GM21528 (cell line): Measurements from ENCODE around the gene LRRC56.

Source experiments
- ATAC-seq: cut with Tn5 transposase; IDR thresholded peaks from one replicate; pipeline ENCODE4 v1.9.1; 2021; ENCODE audit warnings: mild to moderate bottlenecking, moderate library complexity; ENCODE audit not compliant: unreplicated experiment, low FRiP score

Gene LRRC56

GRCh38 chr11:537622-538430, 499 bp downstream of the LRRC56 start:
- ATAC-seq, result no peak

- ATAC-seq, result no peak
Measured at GRCh38 chr11:538431-539051, 1.2 kb downstream of the LRRC56 start.

- ATAC-seq, result no peak
Measured at GRCh38 chr11:539971-540481, 2.7 kb downstream of the LRRC56 start.

DNA sequence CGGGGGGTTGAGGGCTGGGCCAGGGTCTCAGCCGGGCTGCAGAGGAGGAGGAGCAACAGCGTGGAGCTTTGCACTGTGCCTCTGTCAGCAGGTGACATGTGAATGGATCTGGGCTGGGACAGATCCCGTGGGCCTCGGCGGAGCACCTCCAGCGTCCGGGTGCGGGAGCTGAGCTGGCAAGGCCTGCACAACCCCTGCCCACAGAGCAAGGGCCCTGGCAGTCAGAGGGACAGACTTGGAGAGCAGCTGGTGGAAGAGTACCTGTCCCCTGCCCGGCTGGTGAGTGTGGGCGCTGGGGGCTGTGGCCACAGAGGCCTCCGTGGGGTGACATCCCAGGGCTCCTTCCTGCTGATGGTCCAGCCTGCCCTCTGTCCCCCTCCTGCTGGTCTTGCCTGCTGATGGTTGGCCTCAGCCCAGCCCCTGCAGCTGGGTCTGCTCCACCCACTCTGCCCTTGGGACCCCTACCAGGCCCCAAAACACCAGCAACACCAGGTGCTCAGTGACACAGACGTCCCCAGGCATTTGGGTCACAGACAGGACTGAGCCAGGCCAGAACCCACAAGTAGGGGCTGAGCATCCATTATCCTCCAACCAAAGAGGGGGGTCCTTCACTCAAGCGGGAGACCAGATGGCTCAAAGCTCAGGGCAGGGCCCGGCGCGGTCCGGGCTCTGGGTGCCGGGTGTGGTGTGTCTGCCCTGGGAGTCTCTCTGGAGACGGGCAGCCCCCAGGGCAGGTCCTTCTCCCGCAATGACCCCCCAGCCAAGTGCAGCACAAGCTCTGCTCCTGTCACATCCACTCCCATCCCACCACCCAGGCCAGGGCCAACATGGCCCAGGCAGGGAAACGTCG, 3.5 kb downstream of the LRRC56 start:
- ATAC-seq, result no peak

DNA sequence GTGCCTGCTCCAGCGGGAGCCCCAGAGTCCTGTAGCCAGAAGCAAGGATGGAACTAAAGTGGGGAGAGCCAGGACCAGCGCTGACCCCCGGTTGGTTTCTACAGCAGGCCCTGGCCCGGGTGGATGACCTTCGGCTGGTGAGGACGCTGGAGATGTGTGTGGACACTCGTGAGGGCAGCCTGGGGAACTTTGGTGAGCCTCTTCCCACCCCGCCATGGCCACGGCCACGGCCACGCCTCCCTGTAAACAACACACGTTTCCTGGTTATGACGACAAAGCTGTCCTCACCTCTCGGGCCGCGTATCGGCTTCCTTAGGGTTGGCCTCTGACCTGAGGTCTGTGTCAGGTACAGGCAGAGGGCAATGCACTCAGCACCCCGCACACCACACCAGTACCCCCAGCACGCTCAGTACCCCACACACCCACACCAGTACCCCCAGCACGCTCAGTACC, 4.1 kb downstream of the LRRC56 start:
- no peak for ATAC-seq

GRCh38 chr11:544817-545166, 7.5 kb downstream of the LRRC56 start:
- no peak for ATAC-seq

DNA sequence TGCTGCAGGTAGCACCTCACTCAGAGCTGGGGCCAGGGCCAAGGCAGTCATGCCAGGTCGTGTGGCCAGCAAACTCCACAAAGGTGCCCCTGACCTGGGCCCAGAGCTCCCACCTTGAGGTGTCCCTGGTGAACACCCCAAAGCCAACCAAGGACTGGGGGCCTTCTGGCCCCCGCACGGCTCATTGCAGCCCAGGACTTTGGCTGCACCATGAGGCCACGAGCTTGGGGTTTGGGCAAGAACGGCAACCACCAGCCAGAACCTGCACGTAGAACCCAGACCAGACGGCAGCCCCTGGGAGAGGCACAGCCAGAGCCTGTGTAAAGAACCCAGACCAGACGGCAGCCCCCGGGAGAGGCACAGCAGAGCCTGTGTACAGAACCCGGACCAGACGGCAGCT, 7.8 kb downstream of the LRRC56 start:
- ATAC-seq, result no peak

- no peak for ATAC-seq
Measured at GRCh38 chr11:548700-549603, 11.6 kb downstream of the LRRC56 start.

DNA sequence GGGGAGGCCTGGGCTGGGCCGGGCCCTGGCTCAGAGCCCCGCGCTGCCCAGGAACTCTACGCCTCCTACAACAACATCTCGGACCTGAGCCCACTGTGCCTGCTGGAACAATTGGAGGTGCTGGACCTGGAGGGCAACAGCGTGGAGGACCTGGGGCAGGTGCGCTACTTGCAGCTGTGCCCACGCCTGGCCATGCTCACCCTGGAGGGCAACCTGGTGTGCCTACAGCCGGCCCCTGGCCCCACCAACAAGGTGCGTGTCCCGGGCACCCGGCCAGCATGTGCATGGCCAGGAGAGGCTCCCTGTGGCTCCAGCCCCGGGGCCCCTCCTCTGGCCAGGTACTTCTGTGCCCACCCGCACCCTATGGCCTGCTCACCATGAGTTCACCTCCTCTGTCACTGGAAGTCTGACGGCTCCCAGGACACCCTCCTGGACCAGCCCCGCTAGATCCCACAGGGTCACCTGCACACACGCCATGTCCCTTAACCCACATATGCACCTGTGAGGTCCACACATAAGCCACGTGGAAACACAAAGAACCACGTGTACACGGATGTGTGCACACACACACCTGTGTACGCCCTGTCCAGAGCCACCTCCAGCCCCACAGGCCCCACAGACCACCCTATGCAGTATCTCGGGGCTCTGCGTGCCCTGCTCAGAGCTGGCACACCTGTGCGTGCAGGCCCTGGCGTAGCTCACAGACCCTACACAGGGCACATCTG, 12.9 kb downstream of the LRRC56 start:
- no peak for ATAC-seq

DNA sequence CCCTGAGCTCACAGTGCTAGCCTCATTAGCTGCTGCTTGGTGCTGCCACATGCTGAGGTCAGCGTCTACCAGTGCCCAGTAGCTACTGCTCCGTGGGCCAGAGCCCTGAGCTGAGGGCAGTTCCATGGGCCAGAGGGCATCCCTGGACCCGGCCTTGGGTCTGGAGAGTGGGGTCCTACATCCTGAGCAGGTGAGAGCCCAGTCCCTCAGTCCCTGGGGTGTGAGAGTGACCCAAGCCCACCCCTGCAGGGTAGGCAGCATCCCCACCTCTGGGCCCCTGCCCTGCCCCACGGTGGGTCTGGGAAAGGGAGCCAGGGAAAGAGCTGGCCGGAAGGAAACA, 13.4 kb downstream of the LRRC56 start:
- no peak for ATAC-seq

DNA sequence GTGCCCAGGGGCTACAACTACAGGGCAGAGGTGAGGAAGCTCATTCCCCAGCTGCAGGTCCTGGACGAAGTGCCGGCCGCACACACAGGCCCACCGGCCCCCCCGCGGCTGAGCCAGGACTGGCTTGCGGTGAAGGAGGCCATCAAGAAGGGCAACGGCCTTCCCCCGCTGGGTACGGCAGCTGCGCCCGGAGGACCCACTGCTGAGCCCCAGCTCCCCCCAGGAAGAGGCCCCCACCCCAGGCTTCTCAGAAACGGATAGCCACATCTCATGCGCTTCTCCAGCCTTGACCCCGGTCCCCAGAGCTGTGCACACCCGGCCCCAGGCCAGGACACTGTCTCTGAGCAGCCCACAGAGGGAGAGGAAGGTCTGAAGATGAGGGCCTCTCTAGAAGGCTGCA, 13.8 kb downstream of the LRRC56 start:
- ATAC-seq, result no peak

DNA sequence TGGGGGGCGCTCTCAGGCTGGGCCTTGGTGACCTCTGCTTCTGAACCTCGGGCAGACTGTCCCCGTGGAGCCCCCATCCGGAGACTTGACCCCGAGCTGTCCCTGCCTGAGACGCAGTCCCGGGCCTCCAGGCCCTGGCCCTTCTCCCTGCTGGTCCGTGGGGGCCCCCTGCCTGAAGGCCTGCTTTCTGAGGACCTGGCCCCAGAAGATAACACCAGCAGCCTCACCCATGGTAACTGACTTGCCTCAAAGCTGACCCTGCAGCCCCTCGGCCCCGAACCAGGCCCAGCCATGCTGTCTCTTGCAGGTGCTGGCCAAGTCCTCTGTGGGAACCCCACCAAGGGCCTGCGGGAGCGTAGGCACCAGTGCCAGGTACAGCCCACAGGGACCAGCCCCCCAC, 14.3 kb downstream of the LRRC56 start:
- no peak for ATAC-seq

- no peak for ATAC-seq
Measured at GRCh38 chr11:553083-553987, 16.0 kb downstream of the LRRC56 start.

GRCh38 chr11:553988-554340, 16.6 kb downstream of the LRRC56 start:
- no peak for ATAC-seq

- no peak for ATAC-seq
Measured at GRCh38 chr11:554428-555226, 17.3 kb downstream of the LRRC56 start.

DNA sequence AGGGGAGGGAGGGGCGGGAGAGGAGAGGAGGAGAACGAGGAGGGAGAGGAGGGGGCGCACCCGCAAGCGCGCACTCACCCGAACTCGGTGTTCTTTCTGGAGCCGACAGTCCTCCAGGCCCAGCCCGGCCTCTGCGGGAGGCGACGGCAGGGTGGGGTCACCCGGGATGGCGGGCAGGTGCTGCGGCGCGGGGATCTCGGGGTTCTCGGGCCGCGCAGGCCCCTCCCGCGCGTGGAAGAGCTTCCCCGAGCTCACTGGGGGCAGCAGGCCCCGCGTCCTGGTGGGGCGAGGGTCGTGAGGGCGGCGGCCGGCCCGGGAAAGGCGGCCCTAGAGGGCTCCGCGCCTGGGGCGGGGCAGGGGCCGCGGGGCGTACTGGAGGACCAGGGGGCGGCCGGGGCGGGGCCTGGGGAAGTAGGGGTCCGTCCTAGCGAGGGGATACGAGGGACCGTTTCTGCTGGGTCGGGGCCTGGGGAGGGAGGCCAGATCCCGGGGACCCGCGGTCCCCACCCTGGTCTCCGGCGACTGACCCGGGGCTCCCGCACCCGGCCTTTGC, 18.0 kb downstream of the LRRC56 start:
- no peak for ATAC-seq

GRCh38 chr11:555780-556661, 18.7 kb downstream of the LRRC56 start:
- ATAC-seq, result no peak
